Brain microvascular endothelial cell (primary cell): ENCODE results near the gene TTLL10.

Source experiments
- DNase-seq: peaks from one replicate; pipeline ENCODE4 v3.0.0-alpha.2; 2020
- H3K27ac ChIP-seq: fragments of 250-450 bp; sonication (Bioruptor Pico); 2 replicates; pipeline ENCODE4 v1.5.1; 2020; ENCODE audit warnings: mild to moderate bottlenecking, moderate library complexity
- H3K27me3 ChIP-seq: fragments of 250-450 bp; sonication (Bioruptor Pico); replicated peaks from 2 replicates; pipeline ENCODE4 v1.5.1; 2020; ENCODE audit warnings: mild to moderate bottlenecking
- H3K36me3 ChIP-seq: fragments of 250-450 bp; sonication (Bioruptor Pico); replicated peaks from 2 replicates; pipeline ENCODE4 v1.5.1; 2020; ENCODE audit warnings: mild to moderate bottlenecking
- H3K4me3 ChIP-seq: 2 replicates; pipeline ENCODE4 v1.5.1; 2011; ENCODE audit warnings: low read depth, mild to moderate bottlenecking, control low read depth, low read length, moderate library complexity
- CTCF ChIP-seq: IDR thresholded peaks from 2 replicates; pipeline ENCODE4 v1.5.1; 2011; ENCODE audit warnings: low read depth, mild to moderate bottlenecking, moderate library complexity, low read length, control low read depth, inconsistent platforms; ENCODE audit errors: missing control alignments
- in situ Hi-C: cut with HindIII; loops from 2 replicates; pipeline ENCODE4 v1.10.0; 2017; ENCODE audit warnings: low sequenced_read_pairs, low pct_ligation_motif_present

Gene TTLL10

GRCh38 chr1:1134300-1134970 is 39.2 kb upstream of the TTLL10 start:
- Histone ChIP-seq H3K4me3 (no peak overlapping the region), H3K27me3 (peaks cover 10% of the 10 kb centered on the region), H3K27ac (no peak overlapping the region), H3K36me3 (no peaks in the 10 kb centered on the region)
- DNase-seq: no peak
- in situ Hi-C loops: no loop called here
- no peak for TF ChIP-seq CTCF

- TF ChIP-seq CTCF: no peak
- no peak overlapping the region for H3K4me3 ChIP-seq
- no peaks in the 10 kb centered on the region for H3K36me3 ChIP-seq
- in situ Hi-C loops: no loop called here
- H3K27ac ChIP-seq: no peak overlapping the region
- H3K27me3 ChIP-seq: peaks cover 10% of the 10 kb centered on the region
- DNase-seq: no peak
These were observed 38.1 kb upstream of the TTLL10 start for GRCh38 chr1:1135339-1136136.

- in situ Hi-C loops: no loop called here
- no peak for DNase-seq
- TF ChIP-seq CTCF: no peak
- Histone ChIP-seq H3K4me3 (no peak overlapping the region), H3K36me3 (no peaks in the 10 kb centered on the region), H3K27ac (no peak overlapping the region), H3K27me3 (peaks cover 10% of the 10 kb centered on the region)
These were observed 37.0 kb upstream of the TTLL10 start for GRCh38 chr1:1136547-1137230.

- no peak overlapping the region for H3K4me3 ChIP-seq
- H3K36me3 ChIP-seq: no peaks in the 10 kb centered on the region
- DNase-seq: no peak
- in situ Hi-C loops: no loop called here
- TF ChIP-seq CTCF: no peak
- peaks cover 10% of the 10 kb centered on the region for H3K27me3 ChIP-seq
- H3K27ac ChIP-seq: no peak overlapping the region
These were observed 36.2 kb upstream of the TTLL10 start for GRCh38 chr1:1137256-1138045.

DNA sequence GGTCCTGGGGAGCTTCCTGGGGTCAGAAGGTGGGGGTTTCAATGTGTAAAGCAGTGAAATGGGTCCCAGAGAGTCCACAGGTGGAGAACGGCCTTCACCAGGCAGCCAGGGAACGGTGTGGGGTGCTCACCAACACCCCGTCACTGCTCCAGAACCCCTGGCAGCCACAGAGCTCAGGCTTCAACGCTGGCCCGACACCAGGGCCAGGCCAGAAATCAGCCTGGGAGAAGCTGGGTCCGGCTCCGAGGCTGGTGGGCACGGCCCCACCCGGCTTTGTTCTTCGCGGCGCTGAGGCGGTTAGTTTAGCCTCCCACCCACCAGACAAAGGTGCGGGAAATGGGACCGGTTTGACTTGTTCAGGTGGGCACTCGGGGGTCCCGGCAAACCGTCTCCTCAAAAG is 33.0 kb upstream of the TTLL10 start:
- Histone ChIP-seq H3K4me3 (no peak overlapping the region), H3K27ac (no peak overlapping the region), H3K36me3 (no peaks in the 10 kb centered on the region), H3K27me3 (peaks cover 10% of the 10 kb centered on the region)
- DNase-seq: no peak
- in situ Hi-C loops: no loop called here
- TF ChIP-seq CTCF: no peak
